Neural cell (in vitro differentiated cells): ENCODE measurements around the gene CLEC19A.

Experiments used
- EP300 ChIP-seq: fragments of 450-650 bp; conservative IDR thresholded peaks from 2 replicates; pipeline ENCODE4 v1.6.1; 2014; ENCODE audit warnings: antibody characterized with exemption, mild to moderate bottlenecking, moderate library complexity; ENCODE audit not compliant: poor library complexity, severe bottlenecking
- EZH2 ChIP-seq: fragments of 200-600, 300-800 bp; shearing (Covaris generic), sonication (generic); IDR thresholded peaks from 2 replicates; pipeline ENCODE4 v1.6.1; 2014; ENCODE audit warnings: antibody characterized with exemption, low read length, borderline replicate concordance, mild to moderate bottlenecking; ENCODE audit not compliant: insufficient read depth, poor library complexity, severe bottlenecking
- POLR2AphosphoS5 ChIP-seq: IDR thresholded peaks from 2 replicates; pipeline ENCODE4 v1.6.1; 2012
- RAD21 ChIP-seq: fragments of 450-650 bp; conservative IDR thresholded peaks from 2 replicates; pipeline ENCODE4 v1.6.1; 2014; ENCODE audit warnings: antibody characterized with exemption, mild to moderate bottlenecking, moderate library complexity
- TAF1 ChIP-seq: IDR thresholded peaks from 2 replicates; pipeline ENCODE4 v1.6.1; 2012; ENCODE audit warnings: low read depth
- TF ChIP-seq, protein P1 (sequence below): fragments of 450-650 bp; IDR thresholded peaks from 2 replicates; pipeline ENCODE4 v1.5.1; 2014; ENCODE audit warnings: antibody characterized with exemption, mild to moderate bottlenecking, moderate library complexity; ENCODE audit not compliant: poor library complexity, severe bottlenecking
- TF ChIP-seq, protein P2 (sequence below): IDR thresholded peaks from 2 replicates; pipeline ENCODE4 v1.6.1; 2012; ENCODE audit warnings: borderline replicate concordance

DNA sequence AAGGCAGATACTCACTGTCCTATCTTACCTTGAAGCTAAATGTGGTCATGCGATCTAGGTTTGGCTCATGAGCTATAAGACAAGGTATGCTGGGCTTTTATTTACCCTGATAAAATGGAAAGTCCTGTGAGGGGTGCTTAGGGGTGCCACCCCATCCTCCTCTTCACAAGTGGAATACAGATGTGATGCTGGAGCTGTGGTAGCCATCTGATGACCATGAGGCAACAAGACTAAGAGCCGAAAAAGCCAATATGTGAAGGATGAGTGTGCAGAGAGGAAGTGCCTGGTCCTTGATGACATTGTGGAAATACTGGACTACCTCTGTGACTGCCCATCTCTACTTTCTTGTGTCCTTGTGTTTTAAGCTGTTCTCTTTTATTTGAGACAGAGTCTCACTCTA, 74.0 kb downstream of the CLEC19A start:
- TF ChIP-seq POLR2AphosphoS5 = no peak
- TF ChIP-seq, protein P1, sequence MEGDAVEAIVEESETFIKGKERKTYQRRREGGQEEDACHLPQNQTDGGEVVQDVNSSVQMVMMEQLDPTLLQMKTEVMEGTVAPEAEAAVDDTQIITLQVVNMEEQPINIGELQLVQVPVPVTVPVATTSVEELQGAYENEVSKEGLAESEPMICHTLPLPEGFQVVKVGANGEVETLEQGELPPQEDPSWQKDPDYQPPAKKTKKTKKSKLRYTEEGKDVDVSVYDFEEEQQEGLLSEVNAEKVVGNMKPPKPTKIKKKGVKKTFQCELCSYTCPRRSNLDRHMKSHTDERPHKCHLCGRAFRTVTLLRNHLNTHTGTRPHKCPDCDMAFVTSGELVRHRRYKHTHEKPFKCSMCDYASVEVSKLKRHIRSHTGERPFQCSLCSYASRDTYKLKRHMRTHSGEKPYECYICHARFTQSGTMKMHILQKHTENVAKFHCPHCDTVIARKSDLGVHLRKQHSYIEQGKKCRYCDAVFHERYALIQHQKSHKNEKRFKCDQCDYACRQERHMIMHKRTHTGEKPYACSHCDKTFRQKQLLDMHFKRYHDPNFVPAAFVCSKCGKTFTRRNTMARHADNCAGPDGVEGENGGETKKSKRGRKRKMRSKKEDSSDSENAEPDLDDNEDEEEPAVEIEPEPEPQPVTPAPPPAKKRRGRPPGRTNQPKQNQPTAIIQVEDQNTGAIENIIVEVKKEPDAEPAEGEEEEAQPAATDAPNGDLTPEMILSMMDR = no peak
- TF ChIP-seq EP300 = no peak
- TF ChIP-seq TAF1 = no peak
- TF ChIP-seq EZH2 = no peak
- TF ChIP-seq, protein P2, sequence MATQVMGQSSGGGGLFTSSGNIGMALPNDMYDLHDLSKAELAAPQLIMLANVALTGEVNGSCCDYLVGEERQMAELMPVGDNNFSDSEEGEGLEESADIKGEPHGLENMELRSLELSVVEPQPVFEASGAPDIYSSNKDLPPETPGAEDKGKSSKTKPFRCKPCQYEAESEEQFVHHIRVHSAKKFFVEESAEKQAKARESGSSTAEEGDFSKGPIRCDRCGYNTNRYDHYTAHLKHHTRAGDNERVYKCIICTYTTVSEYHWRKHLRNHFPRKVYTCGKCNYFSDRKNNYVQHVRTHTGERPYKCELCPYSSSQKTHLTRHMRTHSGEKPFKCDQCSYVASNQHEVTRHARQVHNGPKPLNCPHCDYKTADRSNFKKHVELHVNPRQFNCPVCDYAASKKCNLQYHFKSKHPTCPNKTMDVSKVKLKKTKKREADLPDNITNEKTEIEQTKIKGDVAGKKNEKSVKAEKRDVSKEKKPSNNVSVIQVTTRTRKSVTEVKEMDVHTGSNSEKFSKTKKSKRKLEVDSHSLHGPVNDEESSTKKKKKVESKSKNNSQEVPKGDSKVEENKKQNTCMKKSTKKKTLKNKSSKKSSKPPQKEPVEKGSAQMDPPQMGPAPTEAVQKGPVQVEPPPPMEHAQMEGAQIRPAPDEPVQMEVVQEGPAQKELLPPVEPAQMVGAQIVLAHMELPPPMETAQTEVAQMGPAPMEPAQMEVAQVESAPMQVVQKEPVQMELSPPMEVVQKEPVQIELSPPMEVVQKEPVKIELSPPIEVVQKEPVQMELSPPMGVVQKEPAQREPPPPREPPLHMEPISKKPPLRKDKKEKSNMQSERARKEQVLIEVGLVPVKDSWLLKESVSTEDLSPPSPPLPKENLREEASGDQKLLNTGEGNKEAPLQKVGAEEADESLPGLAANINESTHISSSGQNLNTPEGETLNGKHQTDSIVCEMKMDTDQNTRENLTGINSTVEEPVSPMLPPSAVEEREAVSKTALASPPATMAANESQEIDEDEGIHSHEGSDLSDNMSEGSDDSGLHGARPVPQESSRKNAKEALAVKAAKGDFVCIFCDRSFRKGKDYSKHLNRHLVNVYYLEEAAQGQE = no peak
- no peak for TF ChIP-seq RAD21
